IMR-90 (cell line): ENCODE measurements around the gene LGALS1. TPM values are rescaled to one million over a fixed set of nuclear protein-coding genes. Genes with fewer than 3 reads are reported as not detected.

Source experiments
- ATAC-seq: fragments of 200-7000 bp; cut with Tn5 transposase; 2 replicates; pipeline ENCODE4 v1.9.1; 2020; ENCODE audit warnings: low read depth, mild to moderate bottlenecking, moderate library complexity
- BruUV-seq: library from RNA; stranded (reverse); fragments of 400-500 nt; replicated peaks from 2 replicates; lab custom pipeline; 2021; lab: Mats Ljungman, UMichigan
- CTCF ChIA-PET: fragments of 300-600 bp; formaldehyde crosslinking; extraction: SDS; loops from one replicate; lab custom pipeline; 2021; ENCODE audit warnings: antibody characterized with exemption; lab: Yijun Ruan, JAX
- POLR2A ChIA-PET: fragments of 300-600 bp; sonication (Branson Sonifier 250); formaldehyde crosslinking; loops from one replicate; lab custom pipeline; 2022; ENCODE audit warnings: antibody characterized with exemption; ENCODE audit not compliant: unreplicated experiment; lab: Charles Lee
- DNase-seq: peaks from one replicate; pipeline ENCODE4 v3.0.0; 2013
- H2AFZ ChIP-seq: replicated peaks from 2 replicates; pipeline ENCODE3; 2013; ENCODE audit warnings: low read length, mild to moderate bottlenecking; ENCODE audit not compliant: poor library complexity
- H2AK5ac ChIP-seq: 2 replicates; pipeline ENCODE4 v1.6.1; 2013; ENCODE audit warnings: low read depth, low read length, inconsistent platforms
- H2AK9ac ChIP-seq: replicated peaks from 2 replicates; pipeline ENCODE3; 2013; ENCODE audit warnings: mild to moderate bottlenecking, low read depth, low read length, moderate library complexity; ENCODE audit not compliant: poor library complexity
- H2BK120ac ChIP-seq: 2 replicates; pipeline ENCODE4 v1.6.1; 2013; ENCODE audit warnings: low read depth, low read length, inconsistent platforms
- H2BK15ac ChIP-seq: 3 replicates; pipeline ENCODE4 v1.6.1; 2013; ENCODE audit warnings: low read depth, low read length, inconsistent platforms
- H2BK20ac ChIP-seq: 2 replicates; pipeline ENCODE4 v1.6.1; 2013; ENCODE audit warnings: low read depth, mild to moderate bottlenecking, inconsistent platforms, low read length, moderate library complexity
- H2BK5ac ChIP-seq: 2 replicates; pipeline ENCODE4 v1.6.1; 2013; ENCODE audit warnings: mild to moderate bottlenecking, low read depth, low read length, inconsistent platforms; ENCODE audit not compliant: poor library complexity, severe bottlenecking
- H3K14ac ChIP-seq: replicated peaks from 2 replicates; pipeline ENCODE4 v1.6.1; 2013; ENCODE audit warnings: low read depth, low read length, inconsistent platforms
- H3K18ac ChIP-seq: 2 replicates; pipeline ENCODE4 v1.6.1; 2013; ENCODE audit warnings: low read depth, low read length, control low read depth
- H3K23ac ChIP-seq: 2 replicates; pipeline ENCODE4 v1.6.1; 2013; ENCODE audit warnings: low read depth, low read length, inconsistent platforms
- H3K27ac ChIP-seq: 2 replicates; pipeline ENCODE4 v1.5.1; 2013; ENCODE audit warnings: mild to moderate bottlenecking, control low read depth, low read length; ENCODE audit not compliant: insufficient read depth
- H3K27me3 ChIP-seq: 2 replicates; pipeline ENCODE4 v1.6.1; 2013; ENCODE audit warnings: low read length; ENCODE audit not compliant: control insufficient read depth, insufficient read depth
- H3K36me3 ChIP-seq: 2 replicates; pipeline ENCODE4 v1.6.1; 2013; ENCODE audit warnings: low read length, mixed read lengths; ENCODE audit not compliant: control insufficient read depth, insufficient read depth
- H3K4ac ChIP-seq: 2 replicates; pipeline ENCODE4 v1.6.1; 2013; ENCODE audit warnings: low read depth, low read length, inconsistent platforms
- H3K4me1 ChIP-seq: 2 replicates; pipeline ENCODE4 v1.6.1; 2013; ENCODE audit warnings: low read length, mixed read lengths; ENCODE audit not compliant: control insufficient read depth, insufficient read depth
- H3K4me2 ChIP-seq: 2 replicates; pipeline ENCODE4 v1.6.1; 2013; ENCODE audit warnings: low read depth, mild to moderate bottlenecking, control low read depth, low read length, moderate library complexity
- H3K4me3 ChIP-seq: 2 replicates; pipeline ENCODE4 v1.5.1; 2013; ENCODE audit warnings: low read depth, mild to moderate bottlenecking, control low read depth, low read length, moderate library complexity; ENCODE audit not compliant: insufficient read depth
- H3K56ac ChIP-seq: 2 replicates; pipeline ENCODE4 v1.6.1; 2013; ENCODE audit warnings: low read length, inconsistent platforms; ENCODE audit not compliant: insufficient read depth; ENCODE audit errors: extremely low read depth
- H3K79me1 ChIP-seq, 2 experiments: 2 replicates each; pipeline ENCODE4 v1.6.1; 2013; ENCODE audit warnings: low read length in 2 of 2, inconsistent platforms in 1 of 2, low read depth in 1 of 2
- H3K9ac ChIP-seq: 2 replicates; pipeline ENCODE4 v1.6.1; 2013; ENCODE audit warnings: low read depth, low read length, control low read depth
- H3K9me1 ChIP-seq: 2 replicates; pipeline ENCODE4 v1.6.1; 2013; ENCODE audit warnings: low read length, inconsistent platforms; ENCODE audit not compliant: insufficient read depth
- H3K9me3 ChIP-seq: 2 replicates; pipeline ENCODE4 v1.6.1; 2013; ENCODE audit warnings: low read length; ENCODE audit not compliant: control insufficient read depth, insufficient read depth
- H4K20me1 ChIP-seq: 2 replicates; pipeline ENCODE4 v1.6.1; 2013; ENCODE audit warnings: low read length, inconsistent platforms; ENCODE audit not compliant: insufficient read depth
- H4K5ac ChIP-seq: 2 replicates; pipeline ENCODE4 v1.6.1; 2013; ENCODE audit warnings: mild to moderate bottlenecking, low read depth, low read length, control low read depth
- H4K8ac ChIP-seq, 2 experiments: 2 replicates each; pipeline ENCODE4 v1.6.1; 2013; ENCODE audit warnings: low read depth in 2 of 2, low read length in 2 of 2, control low read depth in 1 of 2, inconsistent platforms in 1 of 2
- H4K91ac ChIP-seq: 2 replicates; pipeline ENCODE4 v1.6.1; 2013; ENCODE audit warnings: low read depth, low read length, inconsistent platforms; ENCODE audit not compliant: insufficient read depth
- MAZ ChIP-seq: IDR thresholded peaks from 2 replicates; pipeline ENCODE4 v1.6.1; 2012; ENCODE audit warnings: low read depth, mild to moderate bottlenecking, low read length, improper control_type of control experiment, moderate library complexity, borderline replicate concordance
- MXI1 ChIP-seq: IDR thresholded peaks from 2 replicates; pipeline ENCODE4 v1.6.1; 2012; ENCODE audit warnings: low read depth, mild to moderate bottlenecking, low read length, moderate library complexity, borderline replicate concordance
- RCOR1 ChIP-seq: IDR thresholded peaks from 2 replicates; pipeline ENCODE4 v1.6.1; 2012; ENCODE audit warnings: mild to moderate bottlenecking, low read length, improper control_type of control experiment; ENCODE audit not compliant: insufficient replicate concordance
- WGBS, 2 experiments: methylation state at CpG; one replicate each; pipeline versions ENCODE4 v1.1.5 to v1.1.7; 2013; ENCODE audit warnings: missing lambda C conversion rate in 2 of 2; ENCODE audit not compliant: insufficient read length in 1 of 2; ENCODE audit errors: extremely low coverage in 2 of 2; 5-methylcytosine and 5-hydroxymethylcytosine counted together
- dilution Hi-C: fragments of 300-500 bp; cut with HindIII; formaldehyde crosslinking; loops from one replicate; pipeline ENCODE4 v1.14.3; 2018; ENCODE audit warnings: low sequenced_read_pairs; ENCODE audit not compliant: unreplicated experiment
- in situ Hi-C: fragments of 300-500 bp; cut with MboI; formaldehyde crosslinking; loops from 3 replicates; pipeline ENCODE4 v1.14.3; 2019; ENCODE audit warnings: low sequenced_read_pairs, inconsistent platforms, mixed read lengths
- intact Hi-C: fragments of 100-400 bp; cut with micrococcal nuclease; formaldehyde crosslinking; loops from 2 replicates; pipeline ENCODE4 v1.10.0; 2022
- polyA plus RNA-seq, 3 experiments: library from polyadenylated mRNA; depleted of rRNA; stranded (reverse); fragments of >200 nt; gene quantifications; 2 replicates each; pipeline ENCODE4 v1.2.3, GENCODE V29; 2012; ENCODE audit warnings: low replicate concordance in 1 of 3
- total RNA-seq: library from RNA; depleted of rRNA; stranded (reverse); fragments of >200 nt; gene quantifications from 2 replicates; pipeline ENCODE4 v1.2.3, GENCODE V29; 2012

Gene LGALS1
- total and polyA plus RNA-seq, 2 of the 4 experiments (the other 2 are of a cell fraction) = 11,896 to 15,383 TPM

GRCh38 chr22:37631448-37632173 lies 43.8 kb upstream of the LGALS1 start:
- Histone ChIP-seq H3K27ac (no peak overlapping the region), H3K4me2 (no peak overlapping the region), H3K4me1 (peaks cover 33% of the 10 kb centered on the region), H2BK15ac (no peak overlapping the region), H2AFZ (peak overlapping the region; percentile 52), H2BK5ac (no peak overlapping the region), H3K9ac (no peak overlapping the region), H3K79me1 (peaks cover 0 to 28% of the 10 kb centered on the region in 2 experiments; a peak in 2 of 4 replicates), H4K5ac (no peak overlapping the region), H3K36me3 (peaks cover 32% of the 10 kb centered on the region; the same call in 1 of the 2 replicates), H3K9me1 (peaks cover 19% of the 10 kb centered on the region), H3K18ac (no peak overlapping the region), H3K23ac (no peak overlapping the region), H3K4ac (no peak overlapping the region; the same call in 1 of the 2 replicates), H2BK120ac (no peak overlapping the region), H2AK5ac (peak overlapping the region; percentile 84), H4K91ac (no peak overlapping the region), H3K27me3 (no peaks in the 10 kb centered on the region), H3K4me3 (no peak overlapping the region), H2BK20ac (no peak overlapping the region), H4K8ac (no peak overlapping the region), H2AK9ac (peak overlapping the region; percentile 37), H3K56ac (no peak overlapping the region), H3K9me3 (no peaks in the 10 kb centered on the region), H4K20me1 (no peaks in the 10 kb centered on the region; the same call in 1 of the 2 replicates), H3K14ac (no peak overlapping the region)
- BruUV-seq = no TSS peak
- WGBS, 2 experiments = 91% methylated on average over 9 of the region's 19 CpGs; no CpG with 5 or more reads in 1 of the 2 experiments
- dilution Hi-C loops = no loop called here
- in situ Hi-C loops = no loop called here
- ATAC-seq (no peak), DNase-seq (no peak)
- TF ChIP-seq MXI1 (no peak), RCOR1 (no peak), MAZ (no peak)
- ChIA-PET POLR2A (interaction anchor here (1.1 kb wide), 1 partner anchor 44 kb away, joined by 4 read pairs; the partner anchor contains the start of gene LGALS1), CTCF (interaction anchor here (1.1 to 2.3 kb wide), 2 partner anchors 12 to 25 kb away, joined by 3 to 9 read pairs; no protein-coding TSS in a partner anchor)
- intact Hi-C loops = no loop called here
